Limb (tissue), 2 donors: ENCODE results near the gene C2orf76.
A peak's percentile ranks its signal among the peaks of the same experiment; 100 is the strongest.
"Not testable (repeated sequence)": the region's sequence is repeated elsewhere in the genome, so short reads cannot be mapped to it uniquely, and the experiment has no call there.

Experiments
- DNase-seq, 2 donors: peaks; one replicate each; pipeline ENCODE4 v3.0.0-alpha.2; 2016; ENCODE audit errors: extremely low spot score in 2 of 2

C2orf76 gene

DNA sequence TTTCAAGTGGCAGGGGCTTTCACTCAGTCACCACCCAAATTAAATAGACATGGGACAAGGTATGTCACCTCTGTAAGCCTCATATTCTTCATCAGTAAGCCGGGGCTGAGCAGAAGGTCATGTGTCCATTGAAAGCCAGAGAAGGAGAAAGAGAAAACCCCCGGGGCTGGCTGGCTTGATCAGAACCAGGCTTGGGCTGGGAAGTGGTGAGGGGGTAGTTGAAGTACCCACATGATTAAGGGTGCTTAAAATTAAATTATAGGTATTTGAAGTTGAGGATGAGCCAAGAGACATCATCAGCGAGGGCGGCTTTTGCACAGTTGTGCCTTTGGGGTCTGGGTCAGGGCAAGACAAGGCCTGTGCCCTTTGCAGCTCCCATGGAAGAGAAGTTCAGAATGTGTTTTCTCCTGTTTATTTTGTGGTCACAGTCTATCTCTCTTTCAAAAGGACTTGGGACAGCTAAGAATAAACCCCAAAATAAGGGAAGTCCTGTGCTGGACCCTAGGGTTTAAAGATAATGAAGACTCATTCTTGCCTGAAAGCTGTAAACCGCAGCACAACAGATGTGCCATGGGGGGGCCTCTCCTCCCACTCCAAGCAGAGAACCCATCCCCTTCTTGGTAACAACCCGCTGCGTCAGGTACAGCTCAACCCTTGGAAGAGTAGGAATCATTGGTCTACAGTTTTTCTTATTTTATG, 10.8 kb upstream of the C2orf76 start:
- no peak for DNase-seq

DNA sequence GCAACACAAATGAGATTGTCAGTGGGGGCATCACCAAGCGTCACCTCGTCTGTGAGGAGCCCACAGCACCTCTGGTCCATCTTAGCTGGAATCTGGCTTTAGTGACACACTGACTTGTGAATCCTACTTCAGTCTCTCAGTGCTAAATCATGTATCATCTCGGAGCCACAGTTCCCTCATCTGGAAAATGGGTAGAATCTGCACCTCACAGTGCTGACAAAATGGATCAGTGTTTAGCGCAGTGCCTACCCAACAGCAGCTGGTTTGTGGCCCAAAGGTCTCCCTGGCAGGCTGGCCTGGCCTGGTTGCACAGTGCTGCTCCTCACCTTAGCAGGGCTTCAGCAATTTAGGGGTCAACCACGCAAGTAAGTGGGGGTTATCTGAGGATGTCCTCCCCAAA, 10.2 kb upstream of the C2orf76 start:
- DNase-seq = no peak

DNA sequence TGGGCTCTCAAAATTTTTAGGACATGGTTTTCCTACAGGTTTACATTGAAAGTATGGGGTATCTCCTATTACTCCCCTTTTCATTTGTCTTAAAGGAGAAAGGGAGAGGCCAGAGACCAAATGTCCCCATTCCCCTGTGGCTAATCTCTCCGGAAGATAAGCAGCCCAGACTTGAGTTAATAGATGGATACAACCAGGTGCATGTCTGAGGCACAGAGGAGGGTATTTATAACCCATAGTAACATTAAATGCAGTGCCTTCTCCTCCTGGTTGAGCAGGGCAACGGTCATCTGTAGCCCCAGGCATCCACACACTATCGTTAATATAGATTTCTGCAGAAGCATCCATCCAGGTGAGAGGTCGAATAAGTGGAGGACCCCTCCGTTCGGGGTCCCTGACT, 9.8 kb upstream of the C2orf76 start:
- DNase-seq = not testable (repeated sequence)

DNA sequence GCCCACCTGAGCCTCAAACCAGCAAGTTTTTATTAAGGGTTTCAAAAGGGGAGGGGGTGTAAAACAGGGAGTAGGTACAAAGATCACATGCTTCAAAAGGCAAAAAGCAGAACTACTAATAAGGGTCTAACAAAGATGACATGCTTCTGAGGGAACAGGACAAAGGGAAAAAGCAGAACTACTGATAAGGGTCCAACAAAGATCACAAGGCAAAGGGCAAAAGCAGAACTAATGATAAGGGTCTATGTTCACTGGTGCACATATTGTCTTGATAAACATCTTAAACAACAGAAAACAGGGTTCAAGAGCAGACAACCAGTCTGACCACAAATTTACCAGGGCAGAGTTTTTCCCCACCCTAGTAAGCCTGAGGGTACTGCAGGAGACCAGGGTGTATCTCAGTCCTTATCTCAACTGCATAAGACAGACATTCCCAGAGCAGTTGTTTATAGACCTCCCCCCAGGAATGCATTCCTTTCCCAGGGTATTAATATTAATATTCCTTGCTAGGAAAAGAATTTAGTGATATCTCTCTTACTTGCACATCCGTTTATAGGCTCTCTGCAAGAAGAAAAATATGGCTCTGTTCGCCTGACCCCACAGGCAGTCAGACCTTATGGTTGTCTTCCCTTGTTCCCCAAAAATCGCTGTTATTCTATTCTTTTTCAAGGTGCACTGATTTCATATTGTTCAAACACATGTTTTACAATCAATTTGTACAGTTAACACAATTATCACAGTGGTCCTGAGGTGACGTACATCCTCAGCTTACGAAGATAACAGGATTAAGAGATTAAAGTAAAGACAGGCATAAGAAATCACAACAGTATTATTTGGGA, 7.5 kb upstream of the C2orf76 start:
- DNase-seq = not testable (repeated sequence)

DNA sequence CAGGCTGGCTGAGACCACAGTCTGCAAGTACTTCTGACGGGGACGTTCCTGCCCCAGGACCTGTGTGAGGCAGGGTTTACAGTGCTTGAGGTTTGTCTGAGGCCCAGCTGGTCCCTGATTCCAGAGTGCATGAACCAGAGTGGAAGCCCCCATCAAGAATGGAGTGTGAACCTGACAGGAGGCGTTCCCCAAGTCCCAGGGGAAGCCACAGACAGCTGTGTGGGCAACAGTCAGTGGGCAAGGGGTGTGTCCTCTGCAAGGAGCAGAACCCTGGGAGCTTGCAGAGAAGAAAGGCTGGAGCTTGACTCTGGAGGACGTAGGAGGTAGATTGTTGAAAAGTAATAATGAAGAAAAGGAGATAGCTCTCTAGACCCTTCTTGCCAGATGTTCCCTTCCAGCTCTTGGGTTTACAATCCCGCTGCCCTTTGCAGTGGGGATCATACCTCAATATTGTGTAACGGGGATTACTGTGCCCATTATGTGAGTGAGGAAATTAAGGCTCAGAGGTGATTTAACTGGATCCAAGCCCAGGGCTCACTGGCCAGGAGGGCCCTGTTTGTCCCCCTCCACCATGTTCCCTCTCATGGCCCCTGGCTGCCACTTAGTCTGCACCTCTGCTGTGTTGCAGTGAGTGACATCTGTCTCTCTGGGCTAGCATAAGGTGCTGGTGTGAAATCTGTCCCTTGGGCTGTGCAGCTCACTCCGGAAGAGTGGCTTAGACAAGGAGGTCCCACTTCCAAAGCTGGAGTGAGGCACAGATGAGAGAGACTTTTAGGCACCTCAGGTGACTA, 6.3 kb upstream of the C2orf76 start:
- no peak for DNase-seq

DNA sequence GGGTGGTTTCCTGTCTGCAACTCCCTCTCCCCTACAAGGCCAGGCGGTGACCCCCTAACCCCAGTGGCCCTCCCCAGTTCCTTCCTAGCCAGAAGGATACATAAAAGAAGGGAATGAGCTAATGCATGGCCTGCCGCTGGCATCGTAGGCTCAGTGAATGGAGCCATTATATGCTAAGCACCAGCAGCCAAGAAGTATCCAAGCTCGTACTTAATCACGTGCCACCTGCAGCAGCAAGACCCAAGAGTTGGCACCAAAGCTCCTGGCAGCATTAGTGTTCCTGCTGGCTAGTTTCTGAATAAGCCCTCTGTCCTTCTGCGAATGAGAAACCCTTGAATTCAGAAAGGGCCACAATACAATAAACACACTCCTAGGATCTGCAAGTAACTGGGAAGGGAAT, 4.5 kb upstream of the C2orf76 start:
- DNase-seq = peak in 1 of 2 donors; percentile 52

DNA sequence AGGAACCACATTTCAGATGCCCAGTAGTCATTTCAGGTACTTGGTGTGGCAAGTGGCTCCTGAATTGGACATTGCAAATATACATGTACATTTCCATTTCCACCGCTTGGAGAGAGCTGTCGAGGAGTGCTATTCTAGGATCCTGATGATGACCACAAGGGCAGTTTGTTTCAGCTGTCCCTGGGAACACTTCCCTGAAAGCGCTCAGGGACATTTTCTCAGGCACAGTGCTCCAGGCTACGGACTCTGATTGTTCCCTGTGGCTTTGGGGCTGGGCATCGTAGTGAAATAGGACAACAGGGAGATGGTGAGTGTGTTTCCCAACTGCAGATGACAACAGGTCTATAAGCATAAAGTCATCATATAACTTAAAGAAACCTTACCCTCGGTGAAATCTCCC, 3.2 kb upstream of the C2orf76 start:
- no peak for DNase-seq

DNA sequence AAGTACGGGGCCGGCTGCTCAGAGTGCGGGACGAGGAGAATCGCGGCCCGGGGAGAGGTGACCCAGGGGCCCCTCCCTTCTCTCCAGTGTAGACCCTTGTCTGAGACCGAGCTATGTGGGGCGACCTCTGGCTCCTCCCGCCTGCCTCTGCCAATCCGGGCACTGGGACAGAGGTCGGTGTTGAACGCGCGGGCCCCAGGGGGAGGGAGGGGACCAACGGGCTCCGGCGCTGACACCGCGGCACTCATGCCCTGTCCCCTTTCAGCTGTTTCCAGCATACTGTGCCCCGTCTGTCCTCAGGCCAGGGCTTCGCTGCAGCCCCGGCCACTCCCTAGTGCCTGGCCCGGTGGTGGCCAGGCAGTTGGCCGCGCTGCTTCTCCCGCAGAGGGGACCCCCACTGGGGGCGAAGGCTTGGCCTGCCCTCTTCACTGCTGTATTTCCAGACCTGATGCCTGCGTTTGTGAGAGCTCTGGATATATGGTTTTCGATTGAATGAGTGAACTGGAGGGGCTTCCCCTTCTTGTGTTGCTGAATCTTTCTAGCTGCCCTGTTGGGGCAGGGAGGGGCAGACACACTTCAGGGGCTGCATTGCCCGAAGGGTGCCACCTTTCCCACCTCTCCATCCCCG, 952 bp upstream of the C2orf76 start:
- DNase-seq = no peak

DNA sequence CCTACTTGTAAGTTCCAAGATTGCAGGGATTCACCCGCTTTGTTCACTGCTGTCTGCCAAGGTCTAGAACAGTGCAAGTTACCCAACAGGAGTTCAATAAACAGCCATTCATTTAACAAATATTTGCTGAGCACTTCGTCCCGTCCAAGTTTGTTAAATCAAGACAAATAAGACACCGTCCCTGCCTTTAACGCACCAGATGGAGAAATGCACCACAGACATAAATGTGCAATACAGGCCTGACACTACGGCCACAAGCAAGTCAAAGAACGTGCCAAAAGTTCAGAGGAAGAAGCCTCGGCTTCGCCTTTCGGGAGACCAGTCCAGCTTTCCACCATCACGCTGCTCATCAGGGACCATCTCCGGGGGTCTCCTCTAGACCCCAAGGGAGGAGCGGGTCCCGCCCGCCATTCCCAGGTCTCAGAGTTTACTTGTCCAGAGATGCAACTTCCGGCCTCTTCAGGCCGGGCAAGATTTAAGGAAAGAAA, 429 bp downstream of the C2orf76 start:
- DNase-seq = no peak

DNA sequence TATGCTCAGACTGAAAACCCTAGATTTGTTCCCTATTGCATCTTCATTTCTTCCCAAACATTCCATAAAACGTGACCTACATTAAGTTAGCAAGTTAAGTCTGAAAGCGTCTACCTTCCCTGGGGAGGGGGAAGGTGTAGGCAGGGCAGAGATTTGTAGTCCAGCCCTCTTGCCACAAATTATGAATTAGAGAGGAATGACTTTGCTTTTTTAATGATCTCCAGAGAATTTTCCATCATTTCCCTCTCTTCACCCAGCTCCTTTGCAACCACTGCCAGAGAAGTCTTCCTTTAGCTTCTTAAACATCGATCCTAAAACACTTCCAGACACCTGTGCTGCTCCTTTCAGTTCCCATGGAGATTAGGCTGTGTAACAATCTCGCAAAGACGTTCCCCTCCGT, 1.2 kb downstream of the C2orf76 start:
- DNase-seq = no peak

DNA sequence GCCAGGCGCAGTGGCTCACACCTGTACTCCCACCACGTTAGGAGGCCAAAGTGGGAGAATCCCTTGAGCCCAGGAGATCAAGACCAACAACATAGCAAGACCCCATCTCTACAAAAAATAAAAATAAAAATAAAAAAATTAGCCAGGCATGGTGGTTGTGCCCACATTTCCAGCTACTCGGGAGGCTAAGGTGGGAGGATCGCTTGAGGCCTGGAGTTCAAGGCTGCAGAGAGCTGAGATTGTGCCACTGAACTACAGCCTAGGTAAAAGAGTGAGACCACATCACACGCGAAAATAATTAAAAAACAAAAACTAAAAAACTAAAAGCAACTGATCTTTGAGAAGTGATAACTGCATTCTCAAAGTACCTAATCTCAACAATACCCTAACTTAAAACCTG, 1.8 kb downstream of the C2orf76 start:
- no peak for DNase-seq

DNA sequence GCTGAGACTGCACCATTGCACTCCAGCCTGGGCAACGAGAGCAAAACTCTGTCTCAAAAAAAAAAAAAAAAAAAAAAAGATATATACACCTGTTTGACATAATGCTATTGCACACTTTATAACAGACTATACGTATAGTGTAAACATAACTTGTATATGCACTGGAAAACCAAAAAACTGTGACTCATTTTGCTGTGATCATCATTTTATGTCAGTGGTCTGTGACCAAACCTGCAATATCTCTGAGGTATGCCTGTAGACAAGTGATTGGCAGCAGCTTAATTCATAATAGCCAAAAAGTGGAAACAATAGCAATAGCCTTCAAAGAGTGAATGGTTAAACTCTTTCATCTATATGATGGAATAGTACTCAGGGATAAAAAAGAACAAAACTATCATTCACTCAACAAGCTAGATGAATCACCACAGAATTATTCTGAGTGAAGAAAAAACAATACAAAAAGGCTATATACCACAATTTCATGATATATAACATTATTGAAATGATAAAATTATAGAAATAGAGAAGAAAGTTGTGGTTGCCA, 6.1 kb downstream of the C2orf76 start:
- no peak for DNase-seq

DNA sequence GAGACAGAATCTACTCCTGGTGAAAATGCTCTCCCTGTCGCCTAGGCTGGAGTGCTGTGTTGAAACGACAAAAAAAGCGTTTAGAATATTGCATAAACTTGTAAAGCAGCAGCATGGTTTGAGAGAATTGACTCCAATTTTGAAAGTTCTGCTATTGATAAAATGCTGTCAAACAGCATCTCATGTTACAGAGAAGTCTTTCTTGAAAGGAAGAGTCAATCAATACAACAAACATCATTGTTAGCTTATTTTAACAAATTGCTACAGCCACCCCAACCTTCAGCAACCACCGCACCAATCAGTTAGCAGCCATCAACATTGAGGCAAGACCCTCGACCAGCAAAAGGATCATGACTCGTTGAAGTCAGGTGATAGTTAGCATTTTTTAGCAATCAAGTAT, 6.9 kb downstream of the C2orf76 start:
- DNase-seq = no peak

DNA sequence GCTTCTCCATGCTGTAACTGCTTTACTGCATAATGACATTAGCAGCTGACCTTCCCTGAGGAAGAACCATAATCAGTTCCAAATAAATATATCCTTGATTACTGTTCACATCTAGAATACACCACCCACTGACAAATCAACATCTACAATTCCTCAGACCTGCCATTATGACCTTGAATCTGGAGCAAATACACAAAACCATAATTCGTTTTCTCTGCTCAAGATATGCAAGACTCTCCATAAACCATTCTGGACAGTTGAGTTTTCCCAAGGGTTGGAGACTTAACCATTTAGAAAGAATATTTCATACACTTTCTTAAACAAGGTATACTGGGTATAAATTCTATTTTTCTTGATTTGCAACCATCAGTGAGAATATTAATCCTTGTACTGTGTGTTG, 11.8 kb downstream of the C2orf76 start:
- DNase-seq = no peak

DNA sequence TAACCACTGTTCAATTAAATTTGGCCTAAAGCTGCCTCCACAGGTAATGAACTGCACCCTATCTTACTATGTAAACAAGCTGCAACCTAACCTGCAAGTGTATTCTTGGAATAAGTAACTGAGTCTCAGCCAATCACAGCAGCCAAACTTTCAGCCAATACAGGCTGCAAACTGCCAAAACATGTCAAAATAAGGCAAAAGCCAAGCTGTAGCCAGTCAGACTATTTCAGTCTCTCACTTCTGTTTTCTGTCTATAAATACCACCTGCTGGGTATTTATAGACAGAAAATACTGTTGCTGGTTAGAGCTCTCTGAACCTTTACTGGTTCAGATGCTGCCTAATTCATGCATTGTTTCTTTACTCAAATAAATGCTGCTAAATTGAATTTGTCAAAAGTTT, 14.3 kb downstream of the C2orf76 start:
- DNase-seq = no peak

DNA sequence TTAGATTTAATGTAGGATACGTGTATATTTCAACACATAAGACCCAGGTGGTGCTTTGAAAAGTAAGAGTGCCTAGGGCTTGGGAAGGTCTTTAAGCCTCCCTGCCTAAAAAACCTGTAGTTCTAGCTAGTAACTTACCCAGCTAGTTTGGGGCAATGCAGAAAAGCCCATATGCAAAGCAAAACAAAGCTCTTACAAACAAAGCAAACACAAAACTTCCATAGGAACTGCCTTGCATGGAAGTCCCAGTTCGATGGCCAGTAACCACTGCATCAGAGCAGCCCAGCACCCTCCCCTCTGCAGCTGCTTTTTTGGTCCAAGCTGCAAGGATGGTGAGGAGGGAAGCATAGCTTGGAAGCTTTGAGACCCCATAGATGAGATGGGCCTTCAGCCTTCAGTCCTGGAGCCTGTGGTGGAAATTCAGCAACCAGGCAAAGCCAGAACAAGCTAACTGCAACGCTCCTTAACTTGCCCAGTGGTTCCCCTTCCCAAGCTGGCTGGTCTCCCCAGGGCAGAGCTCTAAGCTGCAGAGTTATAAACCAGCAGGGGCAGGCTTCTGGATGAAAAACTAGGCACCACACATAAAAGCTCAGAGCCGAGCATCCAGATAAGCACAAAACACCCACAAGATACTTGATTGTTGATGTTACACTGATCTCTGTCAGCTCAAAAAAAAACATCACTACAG, 16.2 kb downstream of the C2orf76 start:
- no peak for DNase-seq

DNA sequence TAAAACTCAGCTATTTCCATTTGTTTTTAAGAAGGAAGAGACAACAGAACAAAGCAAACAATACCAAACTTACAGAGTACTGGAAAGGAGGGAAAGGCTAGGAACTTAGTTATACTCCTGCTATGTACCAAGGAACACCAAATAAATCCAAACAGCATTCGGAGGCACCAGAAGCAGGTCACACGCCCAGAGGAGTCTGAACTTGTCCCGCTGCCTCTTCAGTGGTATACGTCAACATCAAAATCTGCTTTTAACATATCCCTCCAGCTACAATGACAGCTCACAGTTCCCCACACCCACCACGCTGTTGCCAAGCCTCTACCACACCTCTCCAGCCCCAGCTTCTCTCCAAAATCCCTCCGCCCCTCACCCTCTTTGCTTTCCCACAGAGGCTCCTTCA, 17.3 kb downstream of the C2orf76 start:
- no peak for DNase-seq

DNA sequence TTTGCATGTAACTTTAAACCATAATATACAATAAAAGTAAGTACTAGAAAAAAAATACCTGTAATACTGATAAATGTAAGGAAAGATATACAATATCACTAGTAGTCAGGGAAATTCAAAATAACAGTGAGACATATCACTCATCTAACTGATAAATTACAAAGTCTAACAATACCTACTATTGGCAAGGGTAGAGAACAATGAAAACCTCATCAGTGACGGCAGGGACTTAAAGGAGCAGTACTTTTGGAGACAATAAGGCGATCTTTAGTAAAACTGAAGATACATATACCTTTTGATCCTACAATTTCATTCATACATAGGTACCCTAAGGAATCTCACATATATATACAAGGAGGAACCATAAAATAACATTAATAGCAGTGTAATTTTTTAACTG, 24.9 kb downstream of the C2orf76 start:
- no peak for DNase-seq

DNA sequence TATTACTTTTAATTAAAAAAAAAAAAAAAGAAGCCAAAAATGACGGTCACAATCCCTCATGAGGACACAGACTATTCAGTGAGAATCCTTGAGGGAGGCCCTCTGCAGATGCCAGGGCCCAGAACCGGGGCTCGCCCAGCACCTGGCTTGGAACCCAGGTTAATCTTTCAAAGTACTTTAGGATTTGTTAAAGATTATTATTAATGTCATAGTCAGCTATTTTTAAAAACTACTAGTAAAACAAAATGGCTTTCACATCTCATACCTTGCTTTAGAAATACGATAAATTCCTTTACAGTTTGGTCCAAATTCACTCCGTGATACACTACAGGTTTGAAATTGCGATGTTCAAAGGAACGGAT, 27.1 kb downstream of the C2orf76 start:
- no peak for DNase-seq

DNA sequence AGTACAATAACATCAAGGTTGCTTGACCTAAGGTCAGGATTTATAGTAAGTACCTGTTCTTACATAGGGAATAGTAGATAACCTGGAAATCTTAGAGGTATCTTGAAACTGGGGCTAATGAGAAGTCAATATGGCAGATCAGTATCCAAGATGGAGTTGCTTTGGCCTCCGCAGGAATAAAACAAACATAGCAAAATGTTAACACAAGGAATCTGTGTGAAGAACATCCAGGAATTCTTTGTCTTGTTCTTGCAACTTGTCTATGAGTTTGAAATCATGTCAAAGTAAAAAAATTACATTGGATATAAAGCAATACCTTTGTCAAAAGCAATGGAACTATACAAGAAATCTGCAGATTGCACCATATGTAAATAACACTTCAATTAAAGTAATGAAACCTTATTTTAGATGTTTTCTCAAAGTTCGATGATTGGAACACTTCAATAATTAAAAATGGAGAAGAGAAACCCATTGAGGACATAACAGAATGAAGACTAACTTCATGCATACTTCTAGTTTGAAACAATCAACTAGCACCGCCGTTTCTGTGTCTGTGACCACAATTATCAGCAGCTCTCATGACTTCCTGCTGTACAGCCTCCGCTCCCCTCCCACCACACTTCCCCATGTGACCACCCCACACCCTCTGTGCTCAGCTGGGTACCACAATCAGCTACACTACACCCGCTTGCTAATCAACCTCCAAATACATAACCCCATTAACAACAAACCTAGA, 27.6 kb downstream of the C2orf76 start:
- no peak for DNase-seq
